Measurements from ENCODE around the gene CDH11.

Gene CDH11

DNA sequence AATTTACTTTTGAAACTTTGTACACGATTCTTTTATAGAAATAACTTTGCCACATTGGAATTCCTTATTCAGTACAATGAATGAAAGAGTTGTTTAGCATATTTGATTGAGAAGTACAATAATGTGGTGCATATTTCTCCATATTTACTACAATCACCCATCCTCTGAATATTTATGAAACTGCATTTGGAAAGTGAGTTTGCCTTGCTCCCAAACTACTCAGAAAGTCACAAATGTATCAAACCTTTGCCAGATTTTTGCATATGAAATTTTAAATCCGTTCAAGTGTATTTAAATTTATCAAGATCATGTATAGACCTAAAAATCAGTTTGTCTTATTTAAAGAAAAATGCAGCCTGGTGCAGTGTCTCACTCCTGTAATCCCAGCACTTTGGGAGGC lies 148.7 kb downstream of the CDH11 start:
- DNase-seq: no peak

DNA sequence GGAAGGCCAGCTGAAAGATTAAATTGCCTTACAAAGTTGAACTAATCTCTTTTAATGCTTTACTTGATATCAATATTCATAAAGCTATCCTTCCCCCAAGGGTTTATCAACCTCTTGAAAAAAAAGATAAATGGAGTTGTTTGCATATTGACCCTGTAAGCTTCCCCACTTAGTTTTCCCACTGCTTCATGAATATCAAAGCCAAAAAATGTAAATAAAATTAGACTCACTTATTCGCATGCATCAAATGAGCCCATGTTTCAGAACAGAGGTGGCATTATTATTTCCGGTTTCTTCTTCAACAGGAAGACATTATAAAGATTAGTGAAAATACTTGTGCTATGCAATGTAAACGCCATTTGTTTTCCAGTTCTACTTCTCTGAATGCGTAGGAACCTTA lies 150.7 kb downstream of the CDH11 start:
- DNase-seq: no peak

DNA sequence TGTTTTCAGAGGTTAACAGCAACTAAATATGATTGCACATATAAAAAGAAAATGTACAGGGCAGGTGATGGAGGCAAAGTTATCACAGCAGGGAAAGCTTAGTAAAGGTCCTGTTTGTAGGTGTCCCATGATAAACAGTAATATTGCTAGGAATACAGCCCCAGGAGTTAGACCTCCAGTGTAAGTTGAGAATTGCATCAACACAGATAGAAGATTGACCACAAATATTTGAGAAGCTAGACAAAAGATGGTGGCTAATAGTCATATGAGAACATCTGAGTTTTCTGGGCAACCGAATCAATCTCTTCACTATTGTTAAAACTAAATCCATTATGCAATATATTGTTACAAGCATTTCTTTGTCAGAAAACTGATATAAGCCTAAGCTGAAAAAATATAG lies 152.6 kb downstream of the CDH11 start:
- DNase-seq: no peak

DNA sequence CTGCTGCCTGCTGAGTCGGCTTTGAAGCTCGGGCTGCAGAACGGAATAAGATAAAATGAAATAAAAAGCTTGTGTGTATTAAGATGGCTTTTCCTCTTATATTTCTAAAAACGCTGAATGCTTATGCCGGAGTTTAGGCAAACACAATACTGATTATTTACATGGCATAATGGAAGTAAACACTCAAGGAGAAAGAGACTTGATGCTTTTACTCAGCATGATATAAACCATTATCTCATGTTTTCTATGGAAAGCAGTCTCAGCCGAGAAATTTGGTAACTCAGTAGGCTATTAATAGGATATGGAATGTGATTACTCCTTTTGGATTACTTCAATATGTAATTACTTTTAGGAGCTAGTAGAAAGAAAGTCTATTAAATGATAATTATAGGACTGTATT lies 153.3 kb downstream of the CDH11 start:
- no peak for DNase-seq

DNA sequence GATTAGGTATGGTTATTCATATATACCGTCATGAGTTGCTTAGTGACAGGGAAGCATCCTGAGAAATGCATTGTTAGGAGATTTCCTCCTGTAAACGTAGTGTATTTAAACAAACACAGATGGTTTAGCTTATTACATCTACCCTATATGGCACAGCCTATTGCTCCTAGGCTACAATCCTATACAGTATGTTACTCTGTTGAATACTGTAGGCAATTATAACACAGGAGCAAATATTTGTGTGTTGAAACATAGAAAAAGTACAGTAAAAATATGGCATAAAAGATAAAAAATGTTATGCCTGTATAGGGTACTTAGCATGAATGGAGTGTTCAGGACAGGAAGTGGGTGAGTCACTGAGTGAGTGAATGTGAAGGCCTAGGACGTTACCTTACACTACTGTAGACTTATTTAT lies 157.7 kb downstream of the CDH11 start:
- no peak for DNase-seq

DNA sequence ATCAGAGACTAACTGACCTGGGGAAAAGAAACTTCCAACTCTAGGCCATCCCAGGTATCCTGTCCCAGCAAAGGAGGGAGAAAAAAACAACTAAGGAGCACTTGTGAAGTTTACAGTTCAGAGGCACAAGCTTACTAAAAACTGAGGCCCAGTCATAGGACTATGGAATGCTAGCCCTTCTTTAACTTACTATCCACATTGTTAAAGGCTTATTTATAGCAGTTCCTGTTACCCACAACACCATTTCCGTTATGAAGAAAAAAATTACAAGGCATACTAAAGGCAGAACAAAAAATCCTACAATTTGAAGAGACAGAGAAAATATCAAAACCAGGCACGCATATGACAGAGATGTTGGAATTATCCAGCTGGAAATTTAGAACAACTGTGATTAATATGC lies 159.1 kb downstream of the CDH11 start:
- no peak for DNase-seq

DNA sequence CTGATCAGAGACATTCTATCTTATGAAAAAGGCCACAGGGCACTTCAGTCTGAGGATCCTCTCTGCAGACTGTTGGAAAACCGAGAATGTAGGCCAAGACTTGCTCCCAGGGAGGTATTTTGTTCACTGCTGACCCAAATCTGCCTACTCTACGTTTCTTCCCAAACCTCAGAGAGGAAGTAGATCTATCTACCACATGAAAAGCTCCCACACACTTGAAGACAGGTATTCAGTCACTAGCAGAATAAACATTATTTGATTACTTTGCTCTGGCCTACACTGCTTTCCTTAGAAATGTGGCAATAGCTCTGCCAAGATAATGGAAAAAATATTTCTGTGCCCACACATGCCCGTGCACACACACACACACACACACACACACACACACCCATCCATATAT lies 164.6 kb downstream of the CDH11 start:
- DNase-seq: no peak

DNA sequence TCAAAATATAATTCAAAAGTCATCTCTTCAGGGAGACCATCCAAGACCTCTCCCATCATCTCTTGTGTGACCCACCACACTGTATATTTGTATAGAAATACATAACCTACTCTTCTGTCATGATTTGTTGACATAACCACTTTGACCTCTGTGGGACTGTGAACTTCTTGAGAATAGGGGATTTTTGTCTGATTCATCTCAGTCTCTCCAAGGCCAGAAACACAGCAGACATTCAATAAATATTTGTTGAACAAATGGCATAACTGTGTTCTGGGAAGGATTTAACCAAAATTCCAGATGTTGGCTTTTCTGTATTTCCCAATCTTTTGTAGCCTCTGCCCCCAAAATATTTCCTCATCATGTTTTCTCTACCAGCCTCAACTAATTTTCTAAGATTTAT lies 169.7 kb downstream of the CDH11 start:
- DNase-seq: no peak

DNA sequence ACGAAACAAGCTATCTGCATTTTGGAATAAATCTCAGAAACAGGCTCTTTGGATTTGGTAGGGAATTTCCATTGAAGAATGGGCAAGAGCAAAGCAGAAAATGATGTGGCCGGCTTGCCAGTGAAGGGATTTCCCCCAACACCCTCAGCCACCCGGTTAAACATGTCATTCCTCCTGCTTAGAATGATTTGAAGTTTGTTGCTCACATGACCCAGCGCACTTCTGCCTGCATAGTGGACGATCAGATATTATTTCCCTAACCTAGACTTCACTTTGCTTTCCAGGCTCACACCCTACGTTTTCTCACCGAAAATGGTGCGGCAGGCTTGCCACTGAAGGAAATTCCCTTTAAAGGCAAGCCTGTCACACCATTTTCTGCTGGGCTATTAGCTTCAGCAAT lies 170.7 kb downstream of the CDH11 start:
- no peak for DNase-seq

DNA sequence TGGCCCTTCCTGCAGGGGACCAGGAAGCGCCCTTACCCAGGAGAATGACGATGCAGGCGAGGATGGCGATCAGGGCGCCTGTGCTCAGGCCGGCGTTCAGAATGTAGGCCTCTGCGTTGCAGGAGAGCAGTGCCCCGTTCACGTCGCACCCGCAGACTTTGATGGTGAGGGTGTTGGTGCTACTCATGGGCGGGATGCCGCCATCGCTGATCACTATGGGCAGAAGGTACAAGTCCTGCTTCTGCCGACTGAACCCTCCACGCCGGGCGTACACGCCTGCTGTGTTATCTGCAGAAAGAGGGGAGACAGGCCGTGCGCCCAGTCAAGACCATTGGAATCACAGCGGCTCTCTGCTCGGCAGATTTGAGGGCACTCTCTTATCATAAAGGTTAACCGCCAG lies 171.1 kb downstream of the CDH11 start:
- DNase-seq: no peak

DNA sequence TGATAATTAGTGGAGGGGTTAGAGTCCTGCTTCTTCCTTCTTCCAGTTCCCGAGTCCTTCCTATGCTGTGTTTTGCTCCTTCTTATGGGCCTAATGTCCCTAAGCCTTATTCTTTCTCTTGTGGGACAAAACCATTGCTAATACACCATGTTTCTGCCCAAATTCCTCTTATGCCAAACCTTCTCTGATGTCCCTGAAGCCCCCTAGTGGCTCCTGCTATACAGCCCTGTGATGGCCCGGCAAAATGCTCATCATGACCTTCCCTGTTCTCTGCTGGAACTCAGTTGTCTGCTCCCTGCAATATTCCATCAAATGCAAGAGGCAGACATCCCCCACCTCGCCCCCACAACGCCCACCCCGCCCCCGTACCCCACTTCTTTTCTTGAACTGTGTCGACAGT lies 171.6 kb downstream of the CDH11 start:
- no peak for DNase-seq

DNA sequence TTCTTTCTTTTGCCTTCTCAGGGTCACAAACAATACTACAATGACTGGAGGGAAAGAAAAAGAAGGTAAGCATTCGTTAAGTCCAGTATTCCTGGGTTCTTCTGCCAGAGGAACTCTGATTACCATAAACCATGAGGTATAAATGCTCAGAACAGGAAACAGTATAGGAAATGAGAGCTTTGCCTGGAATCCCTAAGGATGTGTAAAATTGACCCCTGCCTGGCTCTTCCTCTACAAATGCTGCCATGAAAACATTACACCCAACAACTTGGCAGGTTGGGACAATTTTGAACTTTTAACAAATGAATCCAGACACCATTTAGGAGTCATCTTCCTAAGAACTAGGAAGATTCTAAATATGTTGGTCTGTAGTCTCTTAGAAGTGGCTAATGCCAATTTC lies 173.8 kb downstream of the CDH11 start:
- no peak for DNase-seq

DNA sequence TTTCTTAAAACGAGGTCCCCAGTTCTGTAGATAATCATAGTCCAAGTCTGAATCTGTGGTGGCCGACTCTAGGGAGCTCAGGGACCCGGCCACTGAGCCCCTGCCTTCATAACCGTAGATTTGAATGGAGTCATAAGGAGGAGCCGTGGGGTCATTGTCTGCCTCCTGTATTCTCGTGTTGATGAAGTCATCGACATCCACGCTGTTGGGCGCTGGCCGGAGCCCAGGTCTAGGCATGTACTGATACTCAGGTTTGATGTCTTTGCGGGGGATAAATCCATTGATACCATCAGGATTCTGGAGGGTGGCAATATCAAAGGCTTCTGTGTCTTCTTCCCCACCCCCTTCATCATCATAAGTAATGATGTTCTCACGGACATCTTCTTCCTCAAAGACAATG lies 174.2 kb downstream of the CDH11 start:
- no peak for DNase-seq

DNA sequence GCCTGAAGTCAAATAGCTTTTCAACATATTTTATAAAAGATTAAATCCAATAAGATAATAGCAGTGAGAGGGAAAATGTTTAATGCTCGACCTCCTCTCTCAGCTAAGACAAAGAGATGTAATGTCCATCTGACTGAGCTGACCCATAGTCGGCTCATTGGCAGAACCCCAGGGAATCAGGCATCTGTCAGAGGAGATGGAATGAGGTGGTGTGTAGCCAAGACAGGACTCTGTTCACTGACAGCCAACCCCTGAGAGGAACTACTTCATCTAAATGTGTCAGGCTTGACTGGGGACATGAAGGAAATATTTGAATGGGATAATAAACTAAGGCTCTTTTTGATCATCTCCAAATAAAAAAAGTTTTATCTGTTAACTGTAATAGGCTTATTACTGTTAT lies 188.0 kb downstream of the CDH11 start:
- DNase-seq: no peak

DNA sequence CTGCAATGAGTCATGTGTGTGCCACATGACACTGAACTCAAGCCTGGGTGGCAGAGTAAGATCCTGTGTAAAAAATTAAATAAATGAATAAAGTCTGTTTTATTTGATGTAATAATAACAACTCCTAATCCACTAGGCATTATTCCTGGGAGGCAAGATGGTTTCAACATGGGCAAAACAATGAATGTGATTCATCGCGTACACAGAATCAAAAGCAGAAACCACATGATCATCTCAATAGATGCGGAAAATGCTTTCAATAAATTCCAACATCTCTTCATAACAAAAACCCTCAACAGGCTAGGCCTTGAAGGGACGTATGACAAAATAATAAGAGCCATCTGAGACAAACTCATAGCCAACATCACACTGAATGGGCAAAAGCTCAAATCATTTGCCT lies 195.4 kb downstream of the CDH11 start:
- no peak for DNase-seq

DNA sequence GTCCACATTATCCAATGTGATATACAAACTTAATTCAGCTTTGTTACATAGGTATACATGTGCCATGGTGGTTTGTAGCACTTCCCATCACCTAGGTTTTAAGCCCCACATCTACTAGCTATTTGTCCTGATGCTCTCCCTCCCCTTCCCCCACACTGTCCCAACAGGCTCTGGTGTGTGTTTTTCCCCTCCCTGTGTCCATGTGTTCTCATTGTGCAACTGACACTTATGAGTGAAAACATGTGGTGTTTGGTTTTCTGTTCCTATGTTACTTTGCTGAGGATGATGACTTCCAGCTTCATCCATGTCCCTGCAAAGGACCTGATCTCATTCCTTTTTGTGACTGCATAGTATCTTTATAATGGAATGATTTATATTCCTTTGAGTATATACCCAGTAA lies 196.7 kb downstream of the CDH11 start:
- no peak for DNase-seq

DNA sequence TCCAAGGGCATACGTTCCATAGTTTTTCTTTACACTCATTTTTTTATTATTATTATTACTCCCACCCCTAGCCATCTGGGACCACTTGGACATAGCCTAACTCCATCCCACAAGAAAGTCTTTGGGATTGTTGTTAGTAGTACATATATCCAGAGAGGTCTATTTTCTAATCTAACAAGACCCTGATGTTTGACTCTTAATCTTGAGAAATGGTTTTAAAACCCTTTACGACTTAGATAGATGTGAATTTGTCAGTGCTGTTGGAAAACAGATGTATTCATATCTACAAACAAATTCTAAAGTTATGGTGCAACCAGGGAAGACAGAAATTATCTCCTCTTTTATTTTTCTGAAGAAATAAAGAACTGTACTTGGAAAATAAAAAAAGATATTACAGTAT lies 197.8 kb downstream of the CDH11 start:
- DNase-seq: no peak

DNA sequence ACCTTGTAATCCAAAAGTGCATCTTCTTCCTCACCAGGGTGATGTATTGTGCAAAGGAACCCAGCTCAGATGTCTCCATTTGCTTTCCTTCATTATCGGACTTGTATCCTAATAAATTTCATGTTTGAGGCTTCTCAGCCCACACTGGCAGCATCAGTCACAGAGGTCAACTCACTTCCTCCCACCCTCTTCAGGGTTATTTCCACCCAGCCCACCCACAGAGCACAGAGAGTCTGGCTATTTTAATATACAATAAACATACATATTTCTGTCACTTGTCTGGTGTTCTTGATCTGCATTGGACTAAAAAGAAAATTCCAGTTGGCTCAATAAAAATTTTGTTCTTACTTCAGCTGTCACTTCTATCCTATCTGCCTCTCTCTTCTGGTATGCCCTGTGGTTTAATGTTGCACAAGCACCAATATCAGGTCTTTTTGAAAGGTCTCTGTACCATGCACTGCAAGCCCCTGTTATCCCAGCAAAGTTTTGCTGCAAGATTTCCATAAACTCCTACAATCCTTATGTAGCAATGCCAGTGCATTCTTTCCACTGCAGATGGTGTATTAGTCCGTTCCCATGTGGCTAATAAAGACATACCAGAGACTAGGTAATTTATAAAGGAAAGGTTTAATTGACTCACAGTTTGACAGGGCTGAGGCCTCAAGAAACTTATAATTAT lies 201.8 kb downstream of the CDH11 start:
- DNase-seq: no peak

DNA sequence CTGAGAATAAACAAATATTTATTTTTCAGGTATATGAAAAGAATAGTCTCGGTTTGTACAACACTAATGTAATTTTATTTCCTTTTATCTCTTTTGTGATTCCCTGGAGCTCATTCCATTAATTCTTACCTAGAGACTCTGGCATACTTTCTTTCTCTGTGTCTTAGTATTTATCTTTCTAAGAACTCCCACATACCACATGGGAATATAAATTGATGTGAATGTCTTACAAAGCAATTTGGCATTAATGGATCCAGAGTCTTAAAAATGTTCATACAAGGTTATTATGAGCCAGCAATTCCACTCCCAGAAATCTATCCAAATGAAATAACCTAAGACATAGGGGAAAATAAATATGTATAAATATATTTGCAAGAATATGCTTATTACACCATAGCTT lies 202.7 kb downstream of the CDH11 start:
- no peak for DNase-seq

DNA sequence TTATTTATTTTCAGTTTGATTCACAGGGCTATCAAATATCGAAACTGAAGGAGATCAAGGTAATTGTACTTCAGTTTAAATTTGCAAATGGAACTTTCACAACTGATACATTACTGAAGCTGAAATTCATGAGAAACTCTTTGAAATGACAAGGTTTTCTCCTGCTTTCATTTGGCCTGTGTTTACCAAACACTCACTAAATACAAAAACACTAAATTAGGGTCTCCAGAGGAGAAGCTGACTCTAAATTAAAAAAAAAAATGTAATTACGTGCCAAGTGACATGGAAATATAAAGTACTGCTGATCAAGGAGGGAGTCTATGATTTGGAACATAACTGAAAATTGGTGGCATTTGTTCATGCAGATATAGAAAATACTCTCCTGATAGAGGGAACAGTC lies 205.8 kb downstream of the CDH11 start:
- no peak for DNase-seq

DNA sequence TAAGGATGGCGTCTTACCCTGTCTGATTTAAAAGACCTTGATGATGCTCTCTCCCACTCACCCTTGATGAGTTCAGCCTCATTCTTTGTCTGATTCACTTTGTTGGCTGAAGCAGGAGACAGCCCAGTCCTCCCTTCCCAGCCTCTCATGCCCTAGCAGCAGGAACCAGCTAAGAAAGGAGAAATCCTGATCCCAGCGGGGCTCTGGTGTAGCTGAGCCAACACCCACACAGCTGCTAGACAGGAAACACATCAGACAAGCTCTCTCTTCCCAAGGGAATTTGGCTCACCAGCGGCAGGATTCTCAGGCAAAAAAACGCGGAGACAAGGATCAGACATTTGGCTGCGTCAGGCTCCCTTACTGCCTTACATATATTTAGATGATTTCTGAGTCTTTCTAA lies 211.5 kb downstream of the CDH11 start:
- DNase-seq: no peak

DNA sequence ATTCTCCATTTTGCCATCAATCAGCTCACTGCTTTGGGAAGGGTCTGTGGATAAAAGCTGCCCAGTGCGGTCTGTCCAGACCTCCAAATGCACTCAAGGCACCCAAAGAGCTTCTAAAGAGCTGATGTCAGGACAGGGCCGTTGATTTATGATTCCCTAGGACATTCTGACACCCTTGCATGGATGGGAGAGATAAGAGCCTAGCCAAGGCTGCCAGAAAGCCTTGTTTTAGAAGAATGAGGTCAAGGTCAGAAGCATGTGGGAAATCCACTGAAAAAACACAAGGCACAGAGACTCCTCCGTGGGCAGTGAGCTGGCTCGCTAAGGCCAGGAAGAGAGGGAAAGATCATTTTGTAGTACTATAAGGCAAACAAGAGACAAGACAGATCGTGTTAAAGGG lies 214.0 kb downstream of the CDH11 start:
- no peak for DNase-seq

DNA sequence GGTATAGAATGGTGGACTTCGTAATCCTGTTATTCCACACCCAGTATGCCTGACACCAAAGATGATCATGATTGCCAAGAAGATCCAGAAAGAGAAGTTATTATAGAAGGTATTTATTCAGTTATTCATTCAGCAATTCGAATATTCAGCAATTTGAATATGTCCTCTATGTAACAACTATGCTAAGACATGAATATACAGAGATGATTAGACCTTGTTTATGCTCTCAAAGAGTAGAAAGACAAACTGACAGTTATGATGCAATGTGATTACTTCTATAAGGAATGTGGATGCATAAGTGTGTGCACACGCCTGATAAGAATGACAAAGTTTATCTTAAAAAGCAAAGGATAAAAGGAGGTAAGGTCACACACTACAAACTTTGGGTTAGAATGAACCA lies 218.1 kb downstream of the CDH11 start:
- no peak for DNase-seq

DNA sequence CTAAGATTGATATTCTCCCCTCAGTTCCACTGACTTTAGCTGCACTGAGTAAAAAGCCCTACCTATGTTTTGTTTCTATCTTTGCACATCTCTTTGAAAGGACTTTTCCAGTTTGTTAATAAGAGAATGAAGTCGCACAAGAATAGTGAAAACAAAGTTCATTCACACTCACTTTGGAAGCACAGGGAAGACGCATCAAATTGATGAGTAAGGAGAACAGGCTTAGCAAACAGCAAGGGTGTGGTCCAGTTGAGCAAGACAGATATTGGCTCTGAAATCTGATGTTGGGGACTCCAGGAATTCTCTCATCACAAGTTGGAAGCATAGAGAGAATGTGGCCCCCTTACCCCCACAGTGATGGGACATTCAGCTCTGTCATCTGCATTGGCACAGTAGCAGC lies 221.3 kb downstream of the CDH11 start:
- DNase-seq: no peak

DNA sequence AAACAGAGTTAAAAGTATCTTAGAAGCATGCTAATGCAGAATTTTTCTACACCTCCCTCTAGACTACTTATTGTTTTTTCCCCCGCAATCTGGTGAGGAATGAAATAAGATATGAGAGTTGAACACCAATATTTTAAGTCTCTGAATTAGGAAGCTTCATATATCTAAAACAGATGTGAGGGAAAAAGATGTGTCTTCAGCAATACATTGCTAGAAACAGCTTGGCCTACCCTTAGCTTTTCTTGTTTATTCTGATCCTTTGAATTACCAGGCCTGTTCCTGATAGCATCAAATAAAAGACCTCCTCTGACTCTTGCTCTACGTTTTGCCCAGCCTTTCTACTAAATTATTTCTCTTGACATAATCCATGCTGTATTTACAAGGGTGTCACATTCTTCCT lies 221.8 kb downstream of the CDH11 start:
- DNase-seq: no peak

DNA sequence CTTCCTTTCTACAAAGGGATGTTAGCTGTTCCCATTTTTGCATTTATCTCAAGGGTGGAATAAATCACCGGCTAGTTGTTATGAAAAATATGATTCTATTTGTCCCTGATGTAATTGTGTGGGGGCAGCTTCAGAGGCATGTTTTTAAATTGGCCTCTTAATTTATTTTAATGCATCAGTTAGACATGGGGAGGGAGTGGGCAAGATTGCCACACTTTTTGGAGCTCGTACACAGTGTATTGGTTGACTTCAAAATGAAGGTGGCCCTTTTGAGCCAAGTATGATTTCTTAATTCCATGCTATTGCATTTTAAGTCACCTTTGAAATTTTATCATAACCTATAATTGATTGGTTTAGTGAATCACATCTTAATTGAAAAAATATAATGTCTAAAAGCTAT lies 223.7 kb downstream of the CDH11 start:
- DNase-seq: no peak
